SKM-1 (cell line): Measurements from ENCODE around the gene FOXD3.

ENCODE experiments used
- DNase-seq: peaks from one replicate; lab custom pipeline; 2025; ENCODE audit not compliant: unreplicated experiment; lab: John Stamatoyannopoulos, UW

FOXD3 gene

DNA sequence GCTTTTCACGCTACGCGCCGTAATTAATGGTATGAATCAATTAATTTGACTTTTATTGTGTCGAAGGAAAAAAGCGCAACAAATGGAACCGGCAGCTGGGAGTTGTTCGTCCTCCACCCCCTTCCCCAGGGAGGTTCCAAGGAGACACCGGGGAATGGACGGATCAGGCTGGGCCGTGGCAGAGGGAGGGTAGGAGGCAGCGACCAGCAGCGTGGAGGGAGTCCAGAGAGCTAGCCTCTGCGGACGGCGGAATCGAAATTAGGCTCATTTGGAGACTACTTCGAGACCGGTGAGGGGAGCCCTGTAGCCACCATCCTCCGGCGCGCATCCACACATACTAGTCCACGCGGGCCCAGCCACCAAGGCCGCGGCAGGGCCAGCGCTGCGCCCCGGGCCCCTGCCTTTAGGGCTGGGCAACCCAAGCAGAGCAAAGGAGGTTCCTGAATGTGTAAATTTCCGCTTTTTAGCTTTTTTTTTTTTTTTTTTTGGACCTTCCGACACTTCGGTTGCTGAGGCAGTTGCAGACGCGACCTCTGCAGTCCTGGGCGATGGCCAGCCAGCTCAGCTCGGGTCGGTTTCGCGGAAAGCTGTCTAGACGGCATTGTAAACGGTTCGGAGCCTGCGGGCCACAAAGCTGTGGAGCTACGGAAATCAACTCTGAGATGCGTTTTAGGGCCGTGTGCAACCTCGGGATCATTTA is 2.2 kb upstream of the FOXD3 start:
- DNase-seq, result no peak

DNA sequence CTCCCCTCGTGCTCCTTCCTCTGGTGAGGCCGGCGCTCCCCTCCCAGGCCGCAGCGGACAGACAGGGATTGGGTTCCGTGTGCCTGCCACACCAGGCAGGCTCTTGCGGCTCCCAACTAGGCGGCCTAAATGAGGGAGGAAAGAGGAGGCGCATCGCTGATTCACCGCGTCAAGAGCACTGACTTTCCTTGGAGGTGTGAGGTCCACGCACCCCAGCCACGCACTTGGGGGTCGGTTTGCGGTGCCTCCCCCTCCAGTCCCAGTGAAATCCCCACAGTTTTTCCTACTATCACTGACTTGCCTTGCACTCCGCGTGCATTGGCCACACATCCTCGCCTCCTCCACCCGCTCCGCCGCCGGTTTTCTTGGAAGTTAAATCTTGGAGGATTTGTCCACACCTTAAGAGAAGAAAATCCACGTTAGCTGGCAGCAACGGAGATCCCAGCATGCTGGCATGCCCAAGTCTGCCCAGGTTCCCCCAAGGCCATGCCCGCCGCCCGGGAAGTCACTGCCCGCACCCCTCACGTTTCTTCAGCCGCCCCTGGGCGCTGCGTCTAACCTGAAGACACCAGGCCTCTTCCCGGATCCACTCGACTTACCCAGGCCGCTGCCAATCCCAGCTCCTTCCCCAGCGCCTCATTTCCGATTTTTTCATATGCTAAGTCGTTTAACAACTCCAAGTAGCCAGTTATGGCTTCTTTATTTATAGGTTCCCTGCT is 1.1 kb upstream of the FOXD3 start:
- DNase-seq, result no peak

DNA sequence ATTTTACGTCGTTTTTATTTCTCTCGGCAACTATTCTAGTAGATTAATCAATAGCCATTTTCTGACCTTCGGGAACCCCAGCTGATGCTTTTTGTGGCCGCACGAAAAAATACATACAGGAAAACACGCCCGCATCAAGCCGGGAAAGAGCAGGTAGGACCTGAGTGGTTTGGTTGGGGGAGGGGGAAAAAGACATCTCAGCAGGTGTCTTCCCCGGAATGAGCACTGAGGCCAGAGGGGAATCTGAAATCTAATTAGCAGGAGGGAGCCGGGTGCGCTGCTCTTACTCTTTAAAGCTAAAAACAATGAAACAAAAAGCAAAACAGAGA is 618 bp upstream of the FOXD3 start:
- DNase-seq, result no peak

DNA sequence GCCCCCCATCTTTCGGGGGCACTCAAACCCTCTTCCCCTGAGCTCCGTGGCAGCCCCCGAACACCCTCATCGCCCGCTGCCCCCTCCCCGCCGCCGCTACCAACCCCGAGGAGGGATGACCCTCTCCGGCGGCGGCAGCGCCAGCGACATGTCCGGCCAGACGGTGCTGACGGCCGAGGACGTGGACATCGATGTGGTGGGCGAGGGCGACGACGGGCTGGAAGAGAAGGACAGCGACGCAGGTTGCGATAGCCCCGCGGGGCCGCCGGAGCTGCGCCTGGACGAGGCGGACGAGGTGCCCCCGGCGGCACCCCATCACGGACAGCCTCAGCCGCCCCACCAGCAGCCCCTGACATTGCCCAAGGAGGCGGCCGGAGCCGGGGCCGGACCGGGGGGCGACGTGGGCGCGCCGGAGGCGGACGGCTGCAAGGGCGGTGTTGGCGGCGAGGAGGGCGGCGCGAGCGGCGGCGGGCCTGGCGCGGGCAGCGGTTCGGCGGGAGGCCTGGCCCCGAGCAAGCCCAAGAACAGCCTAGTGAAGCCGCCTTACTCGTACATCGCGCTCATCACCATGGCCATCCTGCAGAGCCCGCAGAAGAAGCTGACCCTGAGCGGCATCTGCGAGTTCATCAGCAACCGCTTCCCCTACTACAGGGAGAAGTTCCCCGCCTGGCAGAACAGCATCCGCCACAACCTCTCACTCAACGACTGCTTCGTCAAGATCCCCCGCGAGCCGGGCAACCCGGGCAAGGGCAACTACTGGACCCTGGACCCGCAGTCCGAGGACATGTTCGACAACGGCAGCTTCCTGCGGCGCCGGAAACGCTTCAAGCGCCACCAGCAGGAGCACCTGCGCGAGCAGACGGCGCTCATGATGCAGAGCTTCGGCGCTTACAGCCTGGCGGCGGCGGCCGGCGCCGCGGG is 837 bp downstream of the FOXD3 start:
- DNase-seq, result no peak

DNA sequence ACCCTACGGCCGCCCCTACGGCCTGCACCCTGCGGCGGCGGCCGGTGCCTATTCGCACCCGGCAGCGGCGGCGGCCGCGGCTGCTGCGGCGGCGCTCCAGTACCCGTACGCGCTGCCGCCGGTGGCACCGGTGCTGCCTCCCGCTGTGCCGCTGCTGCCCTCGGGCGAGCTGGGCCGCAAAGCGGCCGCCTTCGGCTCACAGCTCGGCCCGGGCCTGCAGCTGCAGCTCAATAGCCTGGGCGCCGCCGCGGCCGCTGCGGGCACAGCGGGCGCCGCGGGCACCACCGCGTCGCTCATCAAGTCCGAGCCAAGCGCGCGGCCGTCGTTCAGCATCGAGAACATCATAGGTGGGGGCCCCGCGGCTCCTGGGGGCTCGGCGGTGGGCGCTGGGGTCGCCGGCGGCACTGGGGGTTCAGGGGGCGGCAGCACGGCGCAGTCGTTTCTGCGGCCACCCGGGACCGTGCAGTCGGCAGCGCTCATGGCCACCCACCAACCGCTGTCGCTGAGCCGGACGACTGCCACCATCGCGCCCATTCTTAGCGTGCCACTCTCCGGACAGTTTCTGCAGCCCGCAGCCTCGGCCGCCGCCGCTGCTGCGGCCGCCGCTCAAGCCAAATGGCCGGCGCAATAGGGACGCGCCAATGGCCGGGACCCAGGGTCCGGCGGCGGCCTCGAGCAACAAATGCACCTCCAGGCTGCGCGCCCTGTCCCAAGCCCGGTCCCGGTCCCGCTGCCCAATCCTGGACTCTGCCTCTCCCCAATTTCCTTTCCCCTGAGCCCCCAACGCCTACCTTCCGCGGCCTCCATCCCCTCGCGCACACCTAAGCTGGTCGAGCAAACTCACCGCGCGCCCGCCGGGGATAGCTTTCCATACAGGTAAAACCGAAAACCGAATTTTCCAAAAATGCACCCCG is 1.8 kb downstream of the FOXD3 start:
- no peak for DNase-seq

DNA sequence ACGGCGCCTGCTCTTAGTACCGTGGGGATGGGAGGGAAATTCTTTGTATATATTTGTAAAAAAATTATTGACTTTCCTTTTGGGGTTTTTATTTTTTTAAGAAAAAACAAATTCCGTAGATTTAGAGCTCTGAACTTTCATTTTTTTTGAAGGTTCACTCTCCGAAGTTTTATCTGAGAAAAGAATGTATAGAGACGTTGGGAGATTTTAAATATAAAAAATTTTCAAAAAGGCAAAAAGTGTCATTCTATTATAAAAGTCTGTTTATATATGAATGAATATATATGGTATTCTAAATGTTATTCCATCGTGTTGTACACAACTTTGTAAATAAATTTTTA is 2.4 kb downstream of the FOXD3 start:
- DNase-seq, result no peak

DNA sequence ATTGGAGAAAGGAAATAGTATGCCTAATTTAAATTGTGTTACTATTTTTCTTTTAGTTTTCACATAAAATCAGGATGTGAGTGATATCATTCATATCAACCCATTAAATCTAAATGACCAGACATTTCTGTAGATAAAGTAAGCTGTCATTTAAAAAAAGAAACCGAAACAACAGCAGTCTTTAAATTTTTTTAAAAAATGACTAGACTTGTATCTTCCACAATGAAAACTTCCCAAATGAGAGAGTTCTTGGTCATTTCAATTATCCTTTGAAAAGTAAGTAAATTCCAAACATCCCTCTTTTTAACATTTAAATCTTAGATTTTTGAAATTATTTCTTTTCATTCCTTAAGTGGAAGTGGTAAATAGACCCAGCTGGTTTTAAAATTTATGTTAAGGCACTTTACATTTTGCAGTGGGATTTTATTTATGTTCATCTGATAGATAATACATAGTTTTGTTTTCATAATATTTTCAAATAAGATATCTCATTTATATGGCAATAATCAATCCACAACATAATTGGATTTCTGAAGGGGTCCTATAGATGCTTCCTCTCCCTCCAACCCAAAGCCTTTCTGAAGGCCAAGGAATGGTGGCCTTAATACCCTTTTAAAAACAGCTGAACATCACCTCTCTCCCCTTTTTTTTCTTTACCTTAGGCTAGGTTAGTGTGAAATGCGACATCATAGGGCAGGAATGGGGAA is 3.1 kb downstream of the FOXD3 start:
- no peak for DNase-seq

DNA sequence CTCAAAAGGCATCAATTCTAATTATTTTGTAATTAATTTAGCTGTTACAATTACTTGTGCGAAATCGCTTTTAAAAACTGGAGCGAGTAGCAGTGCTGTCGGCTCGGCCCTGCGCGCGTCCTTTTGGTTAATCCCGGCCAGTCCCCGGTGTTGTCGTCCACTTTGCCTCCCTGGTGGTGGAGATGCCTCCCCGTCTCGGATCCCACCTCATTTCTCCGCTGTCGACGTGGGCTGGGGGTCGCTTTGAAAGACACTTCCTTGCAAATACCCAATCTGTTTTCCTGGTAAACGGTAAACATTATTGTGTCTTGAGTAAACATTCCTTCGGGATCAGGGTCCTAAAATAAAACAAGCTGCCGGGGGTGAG is 3.7 kb downstream of the FOXD3 start:
- DNase-seq, result no peak

DNA sequence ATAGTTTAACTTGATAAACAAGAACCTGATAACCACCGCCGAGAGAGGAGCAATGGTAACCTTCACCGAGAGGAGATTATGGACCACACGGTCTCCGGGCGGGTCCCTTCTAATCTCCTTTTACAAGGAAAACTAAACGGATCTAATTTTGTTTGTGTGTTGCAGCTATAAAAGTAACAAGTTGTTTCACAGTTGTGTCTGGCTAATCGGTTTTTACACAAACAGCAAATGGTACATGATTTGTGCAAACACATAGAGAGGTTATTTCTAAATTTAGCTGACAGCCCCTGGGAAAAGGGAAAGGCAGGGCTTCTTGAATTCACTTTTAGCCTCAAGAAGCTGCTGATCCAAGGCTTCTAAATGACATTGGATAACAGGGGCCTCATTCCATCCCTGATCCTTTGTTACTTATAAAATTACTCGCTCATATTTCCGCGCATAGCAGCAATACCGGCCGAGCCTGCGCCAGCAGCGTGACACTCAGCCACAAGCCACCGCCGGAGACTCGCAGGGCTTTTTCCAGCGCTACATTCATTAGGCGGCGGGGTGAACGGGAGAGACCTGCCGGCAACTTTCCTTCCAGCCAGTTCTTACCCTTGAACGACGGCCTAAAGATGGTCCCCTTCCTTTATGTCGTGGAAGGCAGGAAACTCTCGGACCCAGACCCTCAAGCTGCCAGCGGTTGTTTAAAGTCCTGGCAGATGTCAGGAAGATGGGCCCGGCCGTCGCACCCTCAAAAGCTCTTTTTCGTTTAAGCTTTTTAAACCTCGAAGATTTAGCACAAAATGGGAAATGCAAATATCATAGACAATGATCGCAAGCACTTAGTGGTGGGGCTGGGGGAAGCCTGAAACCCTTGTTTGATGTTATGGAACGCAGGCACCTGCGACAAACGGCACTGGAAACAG is 4.4 kb downstream of the FOXD3 start:
- no peak for DNase-seq

DNA sequence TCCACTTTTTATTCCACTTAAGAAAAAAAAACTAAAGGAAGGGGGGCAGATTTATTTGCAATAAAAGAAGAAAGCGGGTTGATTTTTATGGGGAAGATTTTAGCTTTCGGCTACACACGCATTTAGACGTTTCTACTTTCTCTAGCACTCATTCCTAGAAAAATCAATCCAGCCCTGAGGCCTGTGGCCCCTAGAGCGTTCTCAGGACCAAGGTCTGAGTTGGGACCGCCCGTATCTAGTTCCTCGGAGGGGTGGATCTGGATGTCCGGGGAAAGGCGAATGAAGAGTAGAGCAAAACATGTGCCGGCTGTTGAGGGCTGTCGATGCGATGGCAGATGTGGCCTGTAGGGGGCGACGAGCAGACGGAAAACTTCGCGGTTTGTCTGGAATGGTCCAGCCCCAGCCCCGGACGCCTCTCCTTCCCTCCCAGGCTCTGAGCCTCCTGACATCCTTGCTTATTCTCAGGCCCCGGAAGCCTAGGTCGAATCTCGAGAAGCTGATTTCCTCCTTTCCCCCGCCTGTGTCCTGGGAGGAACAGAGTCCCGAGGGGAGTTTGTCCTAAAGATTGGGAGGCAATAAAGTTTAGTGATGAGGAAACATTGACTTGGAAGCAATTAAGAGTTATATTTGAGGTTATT is 5.2 kb downstream of the FOXD3 start:
- peak; percentile 53 for DNase-seq

DNA sequence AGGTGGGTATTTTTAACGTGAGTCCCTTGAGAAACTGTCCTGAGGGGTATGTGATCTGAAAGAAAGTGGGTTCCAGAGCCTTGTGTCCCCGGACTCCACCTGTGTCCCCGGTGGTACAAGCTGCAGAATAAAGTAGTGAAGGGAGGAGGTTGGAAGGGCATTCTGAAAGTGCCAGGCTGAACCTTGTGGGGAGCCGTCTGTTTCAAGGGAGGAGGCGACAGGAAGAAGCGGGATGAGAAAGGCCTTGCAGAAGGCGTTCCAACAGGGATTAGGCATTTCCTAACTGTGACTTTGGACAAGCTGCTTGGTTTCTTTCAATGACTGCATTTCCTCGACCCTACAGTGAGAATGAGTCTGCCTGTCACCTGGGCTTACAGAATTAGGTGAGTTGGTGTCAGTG is 5.8 kb downstream of the FOXD3 start:
- DNase-seq, result no peak

DNA sequence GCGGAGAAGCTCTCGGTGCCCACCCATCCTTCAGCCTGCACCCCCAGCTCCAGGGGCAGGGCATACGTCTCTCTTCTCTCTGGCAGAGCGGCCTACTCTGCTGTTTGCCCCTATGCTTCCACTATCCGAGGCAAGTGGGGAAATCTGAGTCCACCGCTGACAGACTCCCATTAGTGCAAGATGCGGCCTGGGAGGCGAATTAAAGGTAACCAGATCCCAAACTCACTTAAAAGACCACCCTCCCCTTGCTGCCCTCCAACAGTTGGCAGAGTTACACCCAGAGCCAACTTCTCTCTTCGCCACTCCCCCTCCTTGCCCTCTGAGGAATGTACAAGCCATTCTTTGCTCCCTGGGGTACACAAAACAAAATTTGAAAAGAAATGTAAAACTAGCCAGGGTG is 6.4 kb downstream of the FOXD3 start:
- no peak for DNase-seq

DNA sequence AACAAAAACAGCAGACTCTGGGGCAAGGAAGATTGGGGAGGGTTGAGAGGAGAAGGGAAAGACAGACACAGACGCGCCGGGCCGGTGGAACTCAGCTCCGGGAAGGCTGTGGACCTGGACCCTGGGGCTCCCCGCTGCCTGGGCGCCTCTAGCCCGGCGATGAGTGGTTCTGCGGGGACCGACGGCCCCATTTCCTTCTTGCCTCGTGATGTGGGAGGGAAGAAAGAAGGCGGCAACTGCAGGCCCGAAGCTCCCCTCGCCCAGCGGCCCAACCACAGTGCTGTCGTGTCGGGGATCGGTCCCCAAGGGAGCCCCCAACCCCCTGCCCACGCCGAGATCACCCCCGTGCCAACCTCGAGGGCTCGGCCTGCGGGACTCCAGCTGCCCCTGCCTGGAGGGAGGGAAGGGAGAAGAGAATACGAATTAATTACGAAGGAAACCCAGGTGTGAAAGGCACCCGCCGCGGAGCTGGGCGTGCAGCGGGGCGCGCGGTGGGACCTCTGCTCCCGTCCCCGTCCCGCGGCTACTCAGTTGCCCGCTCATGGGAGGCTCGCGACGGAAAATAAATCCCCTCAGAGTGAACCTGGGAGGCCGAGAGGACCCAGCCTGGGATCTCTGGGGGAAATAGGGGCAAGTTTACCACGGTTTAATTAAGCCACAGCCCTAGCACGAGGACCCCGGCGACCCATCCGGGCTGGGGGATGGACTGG is 7.4 kb downstream of the FOXD3 start:
- no peak for DNase-seq

DNA sequence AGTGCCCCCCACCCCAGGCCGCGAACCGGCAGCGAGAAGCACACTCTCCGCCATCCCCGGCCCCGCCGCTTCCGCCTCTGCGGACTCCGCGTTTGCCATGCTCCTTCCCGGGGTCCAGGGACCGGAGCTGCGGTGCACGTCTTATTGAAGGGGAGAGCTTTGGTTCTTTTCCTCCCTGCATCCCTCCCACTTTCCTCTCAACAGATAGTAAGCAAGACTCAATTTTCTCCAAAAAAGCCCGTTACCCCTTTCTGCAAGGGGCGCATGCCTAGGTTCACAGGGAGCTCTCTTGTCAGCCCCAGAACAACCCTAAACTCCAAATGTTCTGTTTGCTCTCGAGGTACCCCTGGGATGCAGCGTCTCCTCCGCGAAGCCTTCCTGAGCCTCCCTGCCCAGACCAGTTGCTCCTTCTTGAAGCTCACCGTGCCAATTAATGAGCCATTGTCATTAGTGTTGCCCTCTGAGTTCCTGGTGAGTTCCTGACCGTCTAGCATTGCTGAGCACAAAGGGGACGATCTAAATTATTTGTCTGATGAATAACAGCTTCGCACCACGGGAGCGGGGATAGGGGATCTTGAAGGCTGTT is 8.1 kb downstream of the FOXD3 start:
- DNase-seq, result no peak

DNA sequence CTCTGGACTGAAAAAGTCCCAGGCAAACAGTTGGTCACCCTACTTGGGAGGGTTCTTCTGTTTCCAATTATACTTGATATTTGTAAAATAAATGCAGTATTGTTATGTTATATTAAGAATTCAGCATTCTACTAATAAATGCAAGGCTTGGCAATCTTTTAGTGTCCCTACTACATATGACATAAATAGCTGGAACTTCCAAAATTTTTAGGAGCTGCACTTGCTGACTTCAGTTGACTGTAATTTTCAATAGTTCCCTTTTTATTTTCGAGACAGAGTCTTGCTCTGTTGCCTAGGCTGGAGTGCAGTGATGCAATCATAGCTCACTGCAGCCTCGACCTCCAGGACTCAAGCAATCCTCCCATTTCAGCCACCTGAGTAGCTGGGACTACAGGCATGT is 20.0 kb downstream of the FOXD3 start:
- peak; percentile 55 for DNase-seq

DNA sequence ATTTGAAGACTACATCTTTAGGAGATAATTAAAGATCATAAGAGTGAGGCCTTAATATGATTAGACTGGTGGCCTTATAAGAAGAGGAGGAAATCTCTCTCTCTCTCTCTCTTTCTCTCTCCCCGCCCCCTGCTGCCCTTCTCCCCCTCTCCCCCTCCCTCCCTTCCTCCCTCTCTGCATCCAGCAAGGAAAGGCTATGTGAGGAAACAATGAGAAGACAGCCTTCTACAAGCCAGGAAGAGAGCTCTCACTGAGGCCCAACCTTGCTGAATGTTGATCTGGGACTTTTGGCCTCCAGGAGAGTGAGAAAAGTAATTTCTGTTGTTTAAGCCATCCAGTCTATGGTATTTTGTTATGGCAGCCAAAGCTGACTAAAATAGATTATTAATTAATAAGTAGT is 21.6 kb downstream of the FOXD3 start:
- no peak for DNase-seq

DNA sequence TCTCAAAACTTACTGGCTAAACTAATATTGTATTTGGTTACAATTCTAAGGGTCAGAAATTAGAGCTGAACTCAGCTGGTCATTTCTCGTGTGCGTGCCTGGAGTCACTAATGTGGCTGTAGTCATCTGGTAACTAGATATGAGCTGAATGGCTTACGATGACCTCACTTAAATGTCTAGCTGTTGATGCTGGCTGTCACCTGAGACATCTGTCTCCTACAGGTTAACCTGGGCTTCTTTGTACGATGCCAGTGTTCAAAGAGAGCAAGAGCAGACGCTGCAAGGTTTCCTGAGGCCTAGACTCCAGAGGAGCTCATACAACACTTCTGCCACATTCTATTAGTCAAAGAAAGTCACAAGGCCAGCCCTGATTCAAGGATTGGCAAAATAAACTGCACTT is 28.0 kb downstream of the FOXD3 start:
- no peak for DNase-seq

DNA sequence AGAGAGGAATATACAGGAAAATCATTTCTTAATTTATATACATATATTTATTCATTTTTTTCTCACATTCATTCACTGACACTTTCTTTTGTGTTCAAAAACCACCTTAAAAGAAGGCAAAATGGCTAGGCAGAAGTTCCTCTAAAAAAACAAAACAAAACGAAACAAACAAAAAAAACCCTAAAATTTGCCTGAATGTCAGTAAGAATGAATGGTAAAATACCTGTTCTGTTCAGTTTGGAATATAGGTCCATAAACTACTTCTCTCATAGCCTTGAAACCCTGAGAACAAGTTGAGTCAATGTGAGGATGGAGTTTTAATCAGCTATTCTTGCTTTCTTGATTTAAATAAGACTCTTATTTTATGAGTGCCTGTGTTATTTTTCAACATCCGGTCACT is 30.4 kb downstream of the FOXD3 start:
- no peak for DNase-seq
